WI38 (cell line): ENCODE data around the gene MGAT3.

Experiments used
- H3K4me3 ChIP-seq: 2 replicates; pipeline ENCODE4 v1.5.1; 2011; ENCODE audit warnings: low read depth, mild to moderate bottlenecking, control low read depth, low read length
- TF ChIP-seq, protein P1 (sequence below): IDR thresholded peaks from 2 replicates; pipeline ENCODE4 v1.5.1; 2012; ENCODE audit warnings: low read depth, mild to moderate bottlenecking, control low read depth, low read length

The MGAT3 gene

DNA sequence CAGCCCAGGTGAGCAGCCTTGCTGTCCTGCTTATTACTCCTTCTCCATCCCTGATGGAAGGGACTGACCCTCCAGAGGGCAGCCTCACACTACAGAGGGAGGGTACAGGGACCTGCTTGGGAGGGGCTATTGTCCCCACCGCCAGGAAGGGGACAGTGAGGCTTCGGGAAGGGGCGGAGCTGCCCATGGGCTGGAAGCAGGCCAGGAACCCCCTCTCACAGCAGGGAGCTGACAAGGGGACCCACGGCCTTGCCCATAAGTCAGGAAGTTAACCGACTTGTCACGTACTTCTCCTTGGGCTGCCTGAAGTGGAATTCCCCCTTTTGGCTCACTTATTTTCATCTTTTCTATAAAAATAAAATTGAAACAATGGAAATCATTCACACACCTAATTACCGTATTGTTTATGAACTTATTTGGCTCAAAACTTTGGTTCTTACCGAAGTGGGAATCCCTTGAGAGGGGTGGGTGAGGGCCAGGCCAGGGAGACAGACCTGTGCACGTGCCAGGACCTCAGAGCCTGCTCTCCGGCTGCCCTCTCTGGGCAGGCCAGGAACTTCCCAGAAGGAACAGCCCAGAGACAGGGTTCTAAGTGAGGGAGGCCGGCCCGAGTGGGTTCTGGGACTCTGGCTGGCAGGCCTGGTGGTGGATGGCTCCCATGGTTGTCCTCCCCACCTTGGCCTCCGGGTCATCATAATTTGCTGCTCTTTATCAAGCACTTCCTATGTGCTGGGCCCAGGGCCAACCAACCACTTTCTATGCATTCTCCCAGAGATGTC is 5.8 kb downstream of the MGAT3 start:
- TF ChIP-seq, protein P1, sequence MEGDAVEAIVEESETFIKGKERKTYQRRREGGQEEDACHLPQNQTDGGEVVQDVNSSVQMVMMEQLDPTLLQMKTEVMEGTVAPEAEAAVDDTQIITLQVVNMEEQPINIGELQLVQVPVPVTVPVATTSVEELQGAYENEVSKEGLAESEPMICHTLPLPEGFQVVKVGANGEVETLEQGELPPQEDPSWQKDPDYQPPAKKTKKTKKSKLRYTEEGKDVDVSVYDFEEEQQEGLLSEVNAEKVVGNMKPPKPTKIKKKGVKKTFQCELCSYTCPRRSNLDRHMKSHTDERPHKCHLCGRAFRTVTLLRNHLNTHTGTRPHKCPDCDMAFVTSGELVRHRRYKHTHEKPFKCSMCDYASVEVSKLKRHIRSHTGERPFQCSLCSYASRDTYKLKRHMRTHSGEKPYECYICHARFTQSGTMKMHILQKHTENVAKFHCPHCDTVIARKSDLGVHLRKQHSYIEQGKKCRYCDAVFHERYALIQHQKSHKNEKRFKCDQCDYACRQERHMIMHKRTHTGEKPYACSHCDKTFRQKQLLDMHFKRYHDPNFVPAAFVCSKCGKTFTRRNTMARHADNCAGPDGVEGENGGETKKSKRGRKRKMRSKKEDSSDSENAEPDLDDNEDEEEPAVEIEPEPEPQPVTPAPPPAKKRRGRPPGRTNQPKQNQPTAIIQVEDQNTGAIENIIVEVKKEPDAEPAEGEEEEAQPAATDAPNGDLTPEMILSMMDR, result no peak

GRCh38 chr22:39463277-39463676 is 6.5 kb downstream of the MGAT3 start:
- H3K4me3 ChIP-seq, result no peak overlapping the region
- TF ChIP-seq, protein P1, result no peak

More for the DNA sequence above, 5.8 kb downstream of the MGAT3 start:
- no peak overlapping the region for H3K4me3 ChIP-seq

- TF ChIP-seq, protein P1, result no peak
- no peak overlapping the region for H3K4me3 ChIP-seq
Measured at GRCh38 chr22:39463931-39464390, 7.1 kb downstream of the MGAT3 start.

DNA sequence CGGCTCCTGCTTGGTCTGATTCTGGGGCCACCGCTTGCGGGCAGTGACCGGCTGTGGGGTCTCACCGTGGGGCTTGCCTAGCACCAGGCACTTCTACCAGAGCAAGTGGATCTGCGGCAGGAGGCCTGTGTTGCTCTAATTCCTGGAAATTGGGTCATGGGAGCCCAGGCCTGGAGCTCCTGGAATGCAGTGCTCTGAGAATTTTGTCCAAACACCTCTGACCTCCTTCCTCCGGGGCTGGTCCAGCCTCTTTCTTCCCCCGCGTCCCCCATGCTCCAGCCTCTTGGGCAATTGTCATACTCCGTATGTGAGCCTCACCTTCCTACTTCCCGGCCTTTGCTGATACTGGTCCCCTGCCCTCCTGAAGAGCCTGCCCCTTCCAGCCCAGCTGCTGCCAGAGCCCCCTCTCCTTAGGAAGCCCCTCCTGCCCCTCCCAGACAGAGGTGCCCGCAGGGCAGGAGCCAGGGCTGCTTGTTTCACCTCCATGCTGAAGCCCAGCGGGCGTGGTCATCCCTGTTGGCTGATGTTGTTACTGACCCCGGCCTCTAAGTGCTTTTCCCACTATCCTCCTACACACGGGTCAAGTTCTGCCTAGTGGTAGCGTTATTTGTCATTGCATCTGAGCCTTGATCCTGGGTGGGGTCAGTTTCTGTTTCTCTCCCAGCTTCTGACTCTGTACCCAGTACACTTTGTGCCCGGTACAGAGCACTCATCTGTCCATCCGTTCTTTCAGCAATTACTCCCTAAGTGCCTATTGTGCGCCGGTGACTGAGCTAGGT is 9.6 kb downstream of the MGAT3 start:
- TF ChIP-seq, protein P1, result no peak
- no peak overlapping the region for H3K4me3 ChIP-seq

- H3K4me3 ChIP-seq, result no peak overlapping the region
- TF ChIP-seq, protein P1, result no peak
Measured at GRCh38 chr22:39467390-39467895, 10.6 kb downstream of the MGAT3 start.

DNA sequence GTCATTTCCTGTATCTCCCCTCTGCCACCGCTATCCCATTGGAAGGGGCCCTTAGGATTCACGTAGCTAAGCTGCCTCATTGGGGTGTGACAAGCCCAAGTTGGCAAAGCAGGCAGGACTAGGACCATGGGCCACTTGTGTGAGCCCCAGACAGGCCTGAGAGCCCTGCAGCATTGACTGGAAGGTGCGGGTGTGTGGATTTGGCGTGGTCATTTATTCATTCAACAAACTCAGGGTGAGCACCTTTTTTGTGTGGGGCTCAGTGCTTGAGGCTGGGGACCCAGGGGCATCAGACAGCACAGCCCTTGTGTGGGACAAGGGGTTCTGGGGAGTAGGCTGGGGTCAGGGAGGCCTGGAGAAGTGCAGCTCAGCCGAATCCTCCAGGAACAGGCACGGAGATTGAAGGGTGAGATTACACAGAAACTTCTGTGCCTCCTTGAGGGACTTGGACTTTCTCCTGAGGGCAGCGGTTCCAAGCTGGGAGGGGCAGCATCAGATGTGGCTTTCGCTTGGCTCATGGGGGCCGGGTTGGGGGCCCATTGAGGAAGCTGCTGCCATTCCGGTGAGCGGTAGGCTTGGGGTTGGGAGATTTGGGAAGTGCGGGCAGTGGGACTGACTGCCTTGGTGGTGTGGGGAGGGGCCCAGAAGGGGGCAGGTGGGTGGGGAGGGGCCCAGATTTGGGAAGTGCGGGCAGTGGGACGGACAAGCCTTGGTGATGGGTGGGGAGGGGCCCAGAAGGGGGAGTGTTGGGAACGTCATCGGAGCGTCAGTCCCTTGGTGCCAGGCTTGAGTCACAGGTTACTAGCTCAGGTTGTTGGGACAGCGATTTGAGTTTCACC is 11.9 kb downstream of the MGAT3 start:
- H3K4me3 ChIP-seq, result no peak overlapping the region
- TF ChIP-seq, protein P1, result no peak
